Gastroesophageal sphincter (tissue), 4 donors: ENCODE measurements around the gene PDE3B. TPM values are rescaled to one million over a fixed set of nuclear protein-coding genes. Genes with fewer than 3 reads are reported as not detected.
"Not testable (repeated sequence)": the region's sequence is repeated elsewhere in the genome, so short reads cannot be mapped to it uniquely, and the experiment has no call there.

Experiments used
- ATAC-seq: fragments of 150-250 bp; one replicate; pipeline ENCODE4 v1.9.1; 2016; ENCODE audit warnings: mild to moderate bottlenecking, moderate library complexity
- H3K27ac ChIP-seq, 4 donors: fragments of 200-600 bp; sonication (generic) in 3 of 4; 1 replicate in 3 of 4; 2 replicates in 1 of 4; pipeline ENCODE4 v1.5.1; 2016 to 2019
- H3K27me3 ChIP-seq: fragments of 200-600 bp; sonication (generic); one replicate; pipeline ENCODE4 v1.5.1; 2019
- H3K36me3 ChIP-seq, 2 donors: fragments of 200-600 bp; sonication (generic); one replicate each; pipeline ENCODE4 v1.5.1; 2019; ENCODE audit warnings: control low read depth in 1 of 2
- H3K4me1 ChIP-seq, 3 donors: fragments of 200-600 bp; sonication (generic); 1 replicate in 2 of 3; 2 replicates in 1 of 3; pipeline ENCODE4 v1.5.1; 2016 to 2019; ENCODE audit warnings: control low read depth in 2 of 3
- H3K4me3 ChIP-seq, 2 donors: fragments of 200-600 bp; sonication (generic); one replicate each; pipeline ENCODE4 v1.5.1; 2019; ENCODE audit warnings: mild to moderate bottlenecking in 1 of 2, moderate library complexity in 1 of 2
- H3K9me3 ChIP-seq, 3 donors: fragments of 200-600 bp; sonication (generic); one replicate each; pipeline ENCODE4 v1.5.1; 2017 to 2019; ENCODE audit warnings: control low read depth in 2 of 3
- CTCF ChIP-seq, 4 experiments: fragments of 200-600 bp in 2 of 4; fragments of 450-650 bp in 2 of 4; sonication (generic) in 1 of 4; IDR thresholded peaks; one replicate each; pipeline ENCODE4 v1.5.1; 2017 to 2019; ENCODE audit warnings: antibody characterized with exemption in 4 of 4, mild to moderate bottlenecking in 2 of 4, moderate library complexity in 2 of 4
- EP300 ChIP-seq: sonication (generic); formaldehyde crosslinking; IDR thresholded peaks from one replicate; pipeline ENCODE4 v1.6.1; 2017; ENCODE audit warnings: antibody characterized with exemption, mild to moderate bottlenecking
- POLR2A ChIP-seq, 2 donors: fragments of 450-650 bp; IDR thresholded peaks; one replicate each; pipeline ENCODE4 v1.6.1; 2017; ENCODE audit warnings: antibody characterized with exemption in 2 of 2, mild to moderate bottlenecking in 2 of 2, moderate library complexity in 1 of 2
- POLR2AphosphoS5 ChIP-seq: sonication (generic); formaldehyde crosslinking; IDR thresholded peaks from one replicate; pipeline ENCODE4 v1.6.1; 2017; ENCODE audit warnings: antibody characterized with exemption
- WGBS, 2 donors: methylation state at CpG; one replicate each; pipeline ENCODE4 v1.1.5; 2018; ENCODE audit warnings: low coverage in 1 of 2; 5-methylcytosine and 5-hydroxymethylcytosine counted together
- total RNA-seq, 4 donors: library from RNA; depleted of rRNA; stranded (reverse); fragments of >200 nt; gene quantifications; one replicate each; pipeline ENCODE4 v1.1.0, GENCODE V29; 2016

PDE3B gene
- total RNA-seq, 4 donors from 2014 or later, result 11.7 to 21.8 (median 17.9) TPM

DNA sequence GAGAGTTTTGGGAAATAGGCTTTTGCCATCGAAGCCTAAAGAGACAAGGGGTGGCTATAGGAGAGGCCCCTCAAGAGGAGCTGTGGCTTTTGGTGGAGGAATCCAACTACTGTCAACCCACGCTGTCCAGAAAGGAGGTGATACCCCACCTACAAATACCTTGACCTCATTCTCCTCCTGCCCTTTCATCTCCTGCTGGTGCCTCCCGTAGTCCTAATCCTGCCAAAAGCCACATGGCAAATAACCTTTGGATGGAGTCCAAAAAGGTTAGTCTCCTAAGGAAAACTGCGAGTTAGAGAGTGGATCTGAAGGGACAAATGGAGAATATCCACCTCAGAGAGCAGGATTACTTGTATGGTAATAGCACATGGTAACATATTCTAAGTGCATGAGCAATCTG, 112.7 kb downstream of the PDE3B start:
- Histone ChIP-seq H3K4me1 (peaks cover 0 to 13% (median 0%) of the 10 kb centered on the region in 3 donors), H3K4me3 (no peak overlapping the region), H3K9me3 (no peaks in the 10 kb centered on the region), H3K36me3 (no peaks in the 10 kb centered on the region), H3K27me3 (no peaks in the 10 kb centered on the region), H3K27ac (no peak overlapping the region)
- 79 to 100% methylated on average over 2 to 4 of the region's 4 CpGs for WGBS, 2 donors
- TF ChIP-seq POLR2A (IDR thresholded peaks at IDR 0.05) (no peak), CTCF (IDR thresholded peaks at IDR 0.05) (no peak), EP300 (no peak), POLR2AphosphoS5 (no peak)
- no peak for ATAC-seq

DNA sequence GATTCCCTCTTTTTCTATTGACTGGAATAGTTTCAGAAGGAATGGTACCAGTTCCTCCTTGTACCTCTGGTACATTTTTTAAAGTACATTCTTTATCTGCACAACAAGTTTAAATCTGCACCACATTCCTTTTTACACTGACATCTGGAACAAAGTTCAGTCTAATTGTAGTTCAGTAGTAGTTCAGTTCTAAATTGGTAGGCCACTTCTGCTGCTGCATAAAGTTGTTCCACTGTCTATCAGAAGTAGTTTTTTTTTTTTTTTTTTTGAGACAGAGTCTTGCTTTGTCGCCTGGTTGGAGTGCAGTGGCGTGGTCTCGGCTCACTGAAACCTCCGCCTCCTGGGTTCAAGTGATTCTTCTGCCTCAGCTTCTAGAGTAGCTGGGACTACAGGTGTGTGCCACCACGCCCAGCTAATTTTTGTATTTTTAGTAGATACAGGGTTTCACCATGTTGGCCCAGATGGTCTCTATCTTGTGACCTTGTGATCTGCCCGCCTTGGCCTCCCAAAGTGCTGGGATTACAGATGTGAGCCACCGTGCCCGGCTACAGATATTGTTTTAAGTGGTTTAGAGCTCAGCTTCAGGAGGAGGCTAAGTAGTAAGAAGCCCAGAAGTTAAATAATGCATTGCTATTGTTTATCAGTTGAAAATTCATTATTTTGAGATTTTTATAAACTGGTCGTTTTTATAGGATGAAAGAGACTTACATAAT, 115.9 kb downstream of the PDE3B start:
- not testable (repeated sequence) for H3K4me3 ChIP-seq, H3K36me3 ChIP-seq, ATAC-seq, H3K27me3 ChIP-seq, H3K27ac ChIP-seq, H3K9me3 ChIP-seq
- WGBS, 2 donors, result 76 to 78% methylated on average over 3 to 7 of the region's 9 CpGs
- peaks cover 0 to 13% (median 0%) of the 10 kb centered on the region in 3 donors for H3K4me1 ChIP-seq

DNA sequence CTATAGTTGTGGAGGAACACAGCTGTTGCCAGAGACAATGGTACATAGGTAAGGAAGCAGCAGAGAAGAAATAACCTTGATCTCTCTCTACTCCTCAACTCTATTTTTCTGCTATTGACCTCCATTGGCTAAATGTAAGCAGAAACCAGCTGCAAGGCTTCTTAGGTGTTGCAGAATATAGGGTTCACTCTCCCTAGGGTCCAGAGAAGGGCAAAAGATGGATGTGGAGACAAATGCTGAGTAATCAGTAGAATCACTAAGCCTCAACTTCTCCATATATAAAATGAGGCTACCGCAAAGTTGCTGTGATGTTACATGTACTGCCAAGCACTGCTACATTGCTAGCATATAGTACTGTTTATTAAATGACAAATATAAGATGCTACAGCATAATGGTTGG, 120.6 kb downstream of the PDE3B start:
- Histone ChIP-seq H3K36me3 (no peaks in the 10 kb centered on the region), H3K4me3 (no peak overlapping the region), H3K4me1 (peaks cover 0 to 7% (median 0%) of the 10 kb centered on the region in 3 donors), H3K27ac (no peak overlapping the region), H3K27me3 (no peaks in the 10 kb centered on the region), H3K9me3 (no peaks in the 10 kb centered on the region)
- TF ChIP-seq POLR2AphosphoS5 (no peak), EP300 (no peak), POLR2A (IDR thresholded peaks at IDR 0.05) (no peak), CTCF (IDR thresholded peaks at IDR 0.05) (no peak)
- no peak for ATAC-seq
- 100% methylated on average over 1 of the region's 1 CpG for WGBS, 2 donors

GRCh38 chr11:14764579-14765527, 121.2 kb downstream of the PDE3B start:
- Histone ChIP-seq H3K36me3 (no peaks in the 10 kb centered on the region), H3K27me3 (no peaks in the 10 kb centered on the region), H3K4me3 (no peak overlapping the region), H3K27ac (no peak overlapping the region), H3K9me3 (no peaks in the 10 kb centered on the region), H3K4me1 (peaks cover 0 to 7% (median 0%) of the 10 kb centered on the region in 3 donors)
- TF ChIP-seq EP300, result no peak
- no peak for TF ChIP-seq POLR2AphosphoS5
- TF ChIP-seq CTCF (IDR thresholded peaks at IDR 0.05), result no peak
- no peak for TF ChIP-seq POLR2A (IDR thresholded peaks at IDR 0.05)
- 80 to 94% methylated on average over 6 of the region's 6 CpGs for WGBS, 2 donors
- no peak for ATAC-seq

GRCh38 chr11:14766585-14766984, 123.0 kb downstream of the PDE3B start:
- no peak overlapping the region for H3K27ac ChIP-seq
- ATAC-seq, result no peak

More at GRCh38 chr11:14766585-14766984, 123.0 kb downstream of the PDE3B start:
- Histone ChIP-seq H3K4me1 (no peaks in the 10 kb centered on the region), H3K9me3 (no peaks in the 10 kb centered on the region), H3K4me3 (no peak overlapping the region), H3K27me3 (no peaks in the 10 kb centered on the region), H3K36me3 (no peaks in the 10 kb centered on the region)
- no peak for TF ChIP-seq POLR2AphosphoS5
- no peak for TF ChIP-seq EP300
- no peak for TF ChIP-seq POLR2A (IDR thresholded peaks at IDR 0.05)
- no peak for TF ChIP-seq CTCF (IDR thresholded peaks at IDR 0.05)
